Uterus (tissue), 4 donors: Measurements from ENCODE around the gene SNX8. TPM values are rescaled to one million over a fixed set of nuclear protein-coding genes. Genes with fewer than 3 reads are reported as not detected.
"Not testable (repeated sequence)": the region's sequence is repeated elsewhere in the genome, so short reads cannot be mapped to it uniquely, and the experiment has no call there.

ENCODE experiments used
- DNase-seq, 2 donors: peaks; one replicate each; pipeline ENCODE4 v3.0.0-alpha.2; 2019 to 2020
- H3K27ac ChIP-seq, 2 donors: fragments of 200-600 bp; sonication (generic); 1 replicate in 1 of 2; 2 replicates in 1 of 2; pipeline ENCODE4 v1.5.1; 2016 to 2018
- H3K27me3 ChIP-seq, 2 donors: fragments of 200-600 bp; sonication (generic); one replicate each; pipeline ENCODE4 v1.5.1; 2018 to 2019; ENCODE audit warnings: control low read depth in 1 of 2
- H3K36me3 ChIP-seq, 2 donors: fragments of 200-600 bp; sonication (generic); one replicate each; pipeline ENCODE4 v1.5.1; 2019; ENCODE audit warnings: control low read depth in 1 of 2
- H3K4me1 ChIP-seq, 2 donors: fragments of 200-600 bp; sonication (generic); one replicate each; pipeline ENCODE4 v1.5.1; 2018 to 2019; ENCODE audit warnings: control low read depth in 1 of 2
- H3K4me3 ChIP-seq, 2 donors: fragments of 200-600 bp; sonication (generic); 1 replicate in 1 of 2; 2 replicates in 1 of 2; pipeline ENCODE4 v1.5.1; 2018 to 2019; ENCODE audit warnings: mild to moderate bottlenecking in 1 of 2
- H3K9me3 ChIP-seq, 2 donors: fragments of 200-600 bp; sonication (generic); one replicate each; pipeline ENCODE4 v1.5.1; 2019; ENCODE audit warnings: control low read depth in 1 of 2
- CTCF ChIP-seq, 4 experiments: fragments of 200-600 bp in 2 of 4; fragments of 450-650 bp in 2 of 4; sonication (generic) in 2 of 4; IDR thresholded peaks; one replicate each; pipeline ENCODE4 v1.5.1; 2016 to 2019; ENCODE audit warnings: antibody characterized with exemption in 4 of 4, mild to moderate bottlenecking in 2 of 4, moderate library complexity in 1 of 4
- POLR2A ChIP-seq, 2 donors: fragments of 450-650 bp; IDR thresholded peaks; one replicate each; pipeline ENCODE4 v1.6.1; 2016; ENCODE audit warnings: antibody characterized with exemption in 2 of 2, mild to moderate bottlenecking in 1 of 2, moderate library complexity in 1 of 2
- intact Hi-C: fragments of 100-400 bp; cut with DNase I; formaldehyde crosslinking; loops from one replicate; pipeline ENCODE4 v1.15.1; 2023; ENCODE audit warnings: low total_unique reads
- total RNA-seq, 4 donors: library from RNA; depleted of rRNA in 3 of 4; stranded (reverse); fragments of >200 nt in 3 of 4; gene quantifications; one replicate each; pipeline versions ENCODE4 v1.1.0 to v1.2.4, GENCODE V29; 2014 to 2023
- donor health status: DM: yes; HTN: yes; CAD: no.

SNX8 gene
- total RNA-seq, 4 donors from 2014 or later, result 0.29 to 75.3 (median 30.5) TPM

- H3K4me3 ChIP-seq, result no peak overlapping the region
- intact Hi-C loops, result no loop called here
- no peaks in the 10 kb centered on the region for H3K27me3 ChIP-seq
- H3K4me1 ChIP-seq, result no peaks in the 10 kb centered on the region
- H3K27ac ChIP-seq, result no peak overlapping the region
- H3K9me3 ChIP-seq, result no peaks in the 10 kb centered on the region
- DNase-seq, result no peak
- TF ChIP-seq POLR2A (IDR thresholded peaks at IDR 0.05) (no peak), CTCF (IDR thresholded peaks at IDR 0.05) (no peak)
- no peaks in the 10 kb centered on the region for H3K36me3 ChIP-seq
Observed at GRCh38 chr7:2271273-2272026, 42.8 kb downstream of the SNX8 start.

- DNase-seq, result no peak
- no peak overlapping the region for H3K4me3 ChIP-seq
- no peaks in the 10 kb centered on the region for H3K36me3 ChIP-seq
- H3K9me3 ChIP-seq, result no peaks in the 10 kb centered on the region
- no peak for TF ChIP-seq CTCF (IDR thresholded peaks at IDR 0.05)
- TF ChIP-seq POLR2A (IDR thresholded peaks at IDR 0.05), result no peak
- intact Hi-C loops, result no loop called here
- H3K27me3 ChIP-seq, result no peaks in the 10 kb centered on the region
- no peaks in the 10 kb centered on the region for H3K4me1 ChIP-seq
- no peak overlapping the region for H3K27ac ChIP-seq
Observed at GRCh38 chr7:2270495-2270894, 43.7 kb downstream of the SNX8 start.

- Histone ChIP-seq H3K27ac (no peak overlapping the region), H3K27me3 (no peaks in the 10 kb centered on the region), H3K4me1 (no peaks in the 10 kb centered on the region), H3K9me3 (no peaks in the 10 kb centered on the region), H3K36me3 (no peaks in the 10 kb centered on the region), H3K4me3 (no peak overlapping the region)
- no peak for DNase-seq
- intact Hi-C loops, result no loop called here
- TF ChIP-seq POLR2A (IDR thresholded peaks at IDR 0.05) (no peak), CTCF (IDR thresholded peaks at IDR 0.05) (no peak)
Observed at GRCh38 chr7:2269991-2270460, 44.2 kb downstream of the SNX8 start.

GRCh38 chr7:2269089-2269990 is 44.9 kb downstream of the SNX8 start:
- H3K36me3 ChIP-seq, intact Hi-C loops, H3K4me1 ChIP-seq: not testable (repeated sequence)

GRCh38 chr7:2266911-2267310 is 47.3 kb downstream of the SNX8 start:
- intact Hi-C loops, result no loop called here
- H3K9me3 ChIP-seq, result no peaks in the 10 kb centered on the region
- no peaks in the 10 kb centered on the region for H3K4me1 ChIP-seq
- H3K27me3 ChIP-seq, result no peaks in the 10 kb centered on the region
- no peak overlapping the region for H3K27ac ChIP-seq
- DNase-seq, result no peak
- no peaks in the 10 kb centered on the region for H3K36me3 ChIP-seq
- TF ChIP-seq CTCF (IDR thresholded peaks at IDR 0.05), result no peak
- no peak overlapping the region for H3K4me3 ChIP-seq

More at GRCh38 chr7:2269089-2269990, 44.9 kb downstream of the SNX8 start:
- not testable (repeated sequence) for H3K4me3 ChIP-seq, H3K27me3 ChIP-seq, H3K27ac ChIP-seq, H3K9me3 ChIP-seq, DNase-seq
